ENCODE measurements around the gene ZC3H12D.
"Not testable (repeated sequence)": the region's sequence is repeated elsewhere in the genome, so short reads cannot be mapped to it uniquely, and the experiment has no call there.

The ZC3H12D gene

DNA sequence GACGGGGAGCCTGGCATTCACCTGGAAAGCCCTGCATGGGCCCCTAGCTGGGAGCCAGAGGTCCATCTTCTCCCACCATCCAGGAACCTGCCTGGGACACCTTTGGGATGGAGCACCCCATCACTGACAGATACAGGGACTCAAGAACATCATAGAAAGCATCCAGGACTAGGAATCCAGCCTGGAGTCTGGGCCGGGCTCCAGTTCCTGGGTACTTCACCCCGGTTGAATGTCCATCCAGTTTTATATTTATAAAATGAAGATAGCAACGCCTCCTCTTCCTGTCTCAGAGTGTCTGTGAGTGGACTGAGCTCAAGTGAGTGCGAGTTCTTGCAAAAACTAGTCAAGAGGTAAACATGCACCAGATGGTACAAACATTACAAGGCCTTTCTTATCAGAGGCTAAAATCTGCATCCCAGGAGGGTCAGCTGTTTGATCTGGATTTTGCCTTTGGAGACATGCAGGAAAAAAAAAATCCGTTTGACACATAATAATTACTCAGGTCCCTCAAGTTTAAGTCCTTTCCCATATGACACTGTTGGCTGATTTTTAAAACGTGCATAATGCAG is 27.4 kb downstream of the ZC3H12D start:
- no peak for DNase-seq

DNA sequence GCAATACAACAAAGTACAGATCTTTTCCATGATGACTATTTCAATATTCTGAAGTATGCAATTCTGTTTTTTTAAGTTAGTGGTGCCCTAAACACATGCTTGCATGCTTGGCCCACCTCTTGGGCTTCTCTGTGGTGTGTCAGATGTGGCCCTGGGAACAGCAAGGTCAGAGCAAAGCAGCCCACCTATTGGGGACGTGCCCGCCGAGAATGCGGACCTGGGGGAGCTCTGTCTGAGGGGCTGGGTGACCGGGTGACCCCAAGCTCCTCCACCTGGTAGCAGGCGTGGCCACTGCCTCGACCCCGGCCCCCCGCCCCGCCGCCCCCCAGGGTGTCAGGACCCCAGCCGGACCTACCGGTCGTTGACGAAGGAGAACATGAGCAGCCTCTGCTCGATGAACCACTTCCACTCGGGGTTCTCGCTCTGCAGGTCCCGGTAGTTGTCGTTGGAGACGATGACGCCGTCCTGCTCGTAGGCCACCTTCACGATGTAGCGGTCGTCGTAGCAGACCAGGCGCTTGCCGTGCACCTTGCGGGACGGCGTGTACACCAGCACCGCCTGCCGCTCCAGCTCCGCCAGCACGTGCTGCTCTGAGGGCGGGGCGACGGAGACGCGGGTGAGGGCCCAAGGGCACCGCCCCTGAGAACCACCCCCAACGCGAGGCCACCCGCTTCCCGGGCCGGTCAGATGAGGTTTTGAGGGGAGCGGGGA is 28.3 kb downstream of the ZC3H12D start:
- no peak for DNase-seq

DNA sequence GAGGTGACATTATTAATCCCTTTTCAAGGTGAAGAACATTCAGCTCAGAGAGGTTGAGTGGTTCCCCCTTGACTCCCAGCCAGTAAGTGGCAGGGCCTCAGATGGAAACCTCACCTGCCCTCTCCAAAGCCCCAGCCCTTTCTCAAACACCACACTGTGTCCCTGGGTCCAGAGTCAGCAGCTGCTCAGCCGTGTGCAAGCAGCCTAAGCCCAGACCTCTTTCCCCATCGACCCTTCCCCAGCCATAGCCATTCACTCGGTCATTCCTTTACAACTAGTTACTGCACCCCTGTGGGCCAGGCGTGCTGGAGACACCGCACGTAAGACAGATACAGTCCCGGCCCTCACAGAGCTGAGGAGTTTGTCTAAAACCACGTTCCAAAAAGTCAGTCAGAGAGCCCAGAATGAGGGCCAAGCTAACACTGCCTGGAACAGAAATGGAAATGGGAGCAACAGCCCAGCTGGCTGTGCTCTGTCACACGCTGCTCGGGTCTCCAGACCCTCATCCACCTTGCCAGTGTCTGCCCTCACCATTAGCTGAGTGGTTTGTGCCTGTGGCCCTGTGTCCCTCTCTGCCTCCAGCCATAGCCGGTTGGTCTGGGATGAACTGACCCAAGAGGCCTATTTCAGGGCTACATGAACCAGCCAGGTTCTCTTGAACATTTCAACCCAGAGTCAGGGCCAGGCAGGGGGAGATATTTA is 29.6 kb downstream of the ZC3H12D start:
- DNase-seq: no peak

DNA sequence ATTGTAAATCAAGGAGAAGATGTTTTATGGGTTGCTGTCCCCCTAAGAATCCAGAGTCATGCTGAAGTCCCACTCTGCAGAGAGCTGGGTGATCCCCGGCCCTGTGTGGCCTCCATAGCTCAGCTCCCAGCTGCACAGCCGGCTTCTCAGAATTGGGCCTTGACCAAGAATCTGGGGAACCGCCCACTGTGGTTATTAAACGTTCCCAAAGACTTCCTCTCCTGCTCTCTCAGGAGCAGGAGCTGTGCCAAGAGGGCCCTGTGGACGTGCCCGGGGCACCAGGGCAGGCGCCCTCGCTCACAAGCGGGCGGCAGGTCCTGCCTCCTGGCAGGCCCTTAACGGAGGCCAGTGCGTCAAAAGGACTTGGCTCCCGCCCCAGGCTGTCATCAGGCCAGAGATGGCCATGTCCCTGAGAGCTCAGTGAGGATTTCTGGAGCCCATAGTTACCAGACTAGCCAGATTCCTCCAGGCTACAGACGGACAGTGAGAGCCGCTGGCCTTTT is 30.4 kb downstream of the ZC3H12D start:
- DNase-seq: no peak

DNA sequence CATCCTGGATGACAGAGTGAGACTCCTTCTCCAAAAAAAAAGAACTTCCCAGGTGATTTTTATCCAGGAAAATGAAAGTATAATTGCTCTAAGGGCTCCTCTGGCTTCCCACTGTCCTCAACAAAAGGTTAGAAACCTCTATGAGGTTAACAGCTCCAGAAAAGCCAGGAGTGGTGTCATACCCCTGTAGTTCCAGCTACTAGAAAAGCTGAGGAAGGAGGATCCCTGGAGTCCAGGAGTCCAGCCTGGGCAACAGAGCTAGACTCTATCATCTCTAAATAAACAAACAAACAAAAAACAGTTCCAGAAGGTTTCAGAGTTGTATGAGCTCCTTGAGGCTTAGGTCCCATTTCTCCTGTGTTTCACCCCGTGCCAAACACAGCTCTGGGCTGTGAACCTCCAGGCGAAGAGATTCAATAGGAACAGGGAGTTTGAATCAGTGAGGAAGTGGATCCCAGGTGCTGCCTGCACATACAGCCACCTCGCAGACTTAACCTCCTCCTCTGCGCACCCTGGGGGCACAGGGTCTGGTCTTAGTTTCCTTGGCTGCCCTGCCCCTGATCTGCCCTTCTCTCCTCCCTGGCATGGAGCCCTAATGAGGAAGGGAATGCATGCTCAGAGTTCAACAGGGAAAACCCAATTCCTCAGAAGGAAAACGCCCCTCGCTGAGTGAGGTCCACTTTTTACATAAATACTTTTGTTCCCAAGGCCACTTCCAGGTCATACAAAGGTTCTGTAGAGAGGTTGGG is 31.0 kb downstream of the ZC3H12D start:
- DNase-seq: no peak

DNA sequence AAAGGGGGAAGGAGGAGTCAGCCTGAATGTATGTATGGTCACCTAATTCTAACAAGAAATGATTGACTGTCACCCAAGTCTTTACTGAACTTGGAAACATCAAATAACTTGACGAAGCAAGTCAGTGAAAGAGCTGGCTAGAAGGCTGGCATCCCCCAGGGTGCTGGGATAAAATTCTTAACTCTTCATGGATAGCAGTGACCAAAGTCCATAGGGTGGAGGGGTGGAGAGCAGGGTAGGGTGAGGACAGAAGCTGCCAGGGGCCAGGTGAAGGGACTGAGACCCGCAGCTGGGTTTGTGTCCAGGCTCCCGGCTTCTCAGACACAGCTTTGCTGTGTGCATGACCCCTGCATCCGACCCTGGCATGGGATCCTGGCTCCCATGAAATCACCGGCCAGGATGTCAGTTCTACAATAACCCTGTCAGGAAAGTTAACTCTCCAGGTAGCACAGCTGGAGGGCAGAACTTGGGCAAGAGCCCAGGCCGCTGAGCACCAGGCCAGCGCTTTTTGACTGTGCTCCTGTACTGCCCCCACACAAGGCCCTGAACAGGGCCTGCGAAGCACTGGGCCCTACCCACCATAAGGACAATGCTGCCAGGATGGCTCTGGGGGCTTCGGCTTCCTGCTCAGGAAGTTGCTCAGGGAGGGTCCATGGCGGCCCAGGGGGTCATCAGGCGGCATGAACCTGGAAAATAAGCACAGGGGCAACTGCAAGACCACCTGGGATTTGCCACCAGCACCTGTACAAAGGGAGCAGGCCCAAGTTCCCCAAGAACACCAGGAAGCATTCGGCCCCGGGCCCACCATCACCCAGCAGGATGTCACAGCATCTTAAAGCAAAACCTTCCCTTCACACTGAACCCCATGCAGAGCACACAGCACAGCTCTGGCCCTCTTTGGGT is 32.5 kb downstream of the ZC3H12D start:
- no peak for DNase-seq

DNA sequence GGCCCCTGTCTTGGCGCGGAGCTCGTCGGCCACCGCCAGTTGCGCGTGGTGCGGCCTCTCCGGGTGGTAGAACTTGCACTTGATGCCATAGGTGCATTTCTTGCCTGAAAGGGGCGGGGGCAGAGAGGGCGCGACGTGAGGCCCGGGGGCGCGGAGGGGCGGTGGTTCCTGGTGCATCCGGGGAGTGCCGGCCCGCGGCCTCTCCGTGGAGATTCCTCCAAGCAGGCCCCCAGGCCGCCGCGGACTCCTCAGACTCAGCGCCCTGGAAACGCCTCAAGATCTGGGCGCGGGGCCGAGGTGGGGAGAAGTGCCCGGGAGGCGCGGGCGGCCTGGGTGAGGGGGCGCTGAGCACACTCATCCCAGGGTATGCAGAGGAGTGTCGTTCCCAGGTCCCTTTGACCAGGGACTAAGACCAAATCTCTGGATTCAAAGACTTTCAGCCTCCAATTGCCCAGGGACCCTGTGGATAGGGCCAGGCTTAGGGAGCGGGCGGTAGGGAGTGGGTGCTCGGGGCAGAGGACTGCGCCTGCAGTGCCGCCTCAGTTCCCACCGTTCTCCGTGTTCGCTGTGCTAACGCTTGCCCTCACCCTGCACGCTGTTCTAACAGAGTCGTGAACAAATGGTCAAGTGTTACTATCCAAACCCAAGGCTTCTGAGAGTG is 33.3 kb downstream of the ZC3H12D start:
- DNase-seq: no peak

DNA sequence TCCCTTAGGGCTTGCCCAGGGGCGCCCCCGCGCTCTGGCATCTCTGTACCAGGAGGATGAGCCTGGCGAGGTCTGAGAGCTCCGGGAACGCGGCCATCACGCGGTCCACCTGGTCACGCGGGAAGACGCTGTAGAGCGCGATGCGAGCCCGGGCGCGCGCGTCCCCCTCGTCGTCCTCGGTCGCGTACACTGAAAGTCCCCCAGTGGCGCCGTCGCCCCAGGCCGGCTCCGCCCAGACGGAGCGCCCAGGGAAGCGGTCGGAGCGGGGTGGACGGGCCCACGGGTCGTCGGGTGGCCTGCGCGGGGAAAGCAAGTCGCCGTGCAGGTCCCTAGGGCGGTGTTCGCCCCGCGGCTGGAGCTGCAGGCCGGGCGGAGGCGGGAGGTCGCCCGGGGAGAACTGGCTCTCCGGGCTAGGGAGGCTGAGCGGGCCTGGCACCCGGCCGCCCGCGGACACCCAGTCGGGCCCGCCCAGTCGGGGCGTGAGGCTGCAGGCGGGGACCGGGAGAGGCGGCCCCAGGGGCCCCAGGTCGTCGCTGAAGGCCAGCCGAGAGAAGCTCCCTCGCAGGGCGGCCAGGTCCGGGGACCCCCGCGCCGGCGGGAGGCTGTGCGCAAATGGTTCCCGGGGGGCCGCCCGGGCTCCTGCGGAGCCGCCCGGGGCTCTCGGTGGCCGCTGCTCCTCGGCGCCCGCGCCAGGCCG is 34.0 kb downstream of the ZC3H12D start:
- no peak for DNase-seq

DNA sequence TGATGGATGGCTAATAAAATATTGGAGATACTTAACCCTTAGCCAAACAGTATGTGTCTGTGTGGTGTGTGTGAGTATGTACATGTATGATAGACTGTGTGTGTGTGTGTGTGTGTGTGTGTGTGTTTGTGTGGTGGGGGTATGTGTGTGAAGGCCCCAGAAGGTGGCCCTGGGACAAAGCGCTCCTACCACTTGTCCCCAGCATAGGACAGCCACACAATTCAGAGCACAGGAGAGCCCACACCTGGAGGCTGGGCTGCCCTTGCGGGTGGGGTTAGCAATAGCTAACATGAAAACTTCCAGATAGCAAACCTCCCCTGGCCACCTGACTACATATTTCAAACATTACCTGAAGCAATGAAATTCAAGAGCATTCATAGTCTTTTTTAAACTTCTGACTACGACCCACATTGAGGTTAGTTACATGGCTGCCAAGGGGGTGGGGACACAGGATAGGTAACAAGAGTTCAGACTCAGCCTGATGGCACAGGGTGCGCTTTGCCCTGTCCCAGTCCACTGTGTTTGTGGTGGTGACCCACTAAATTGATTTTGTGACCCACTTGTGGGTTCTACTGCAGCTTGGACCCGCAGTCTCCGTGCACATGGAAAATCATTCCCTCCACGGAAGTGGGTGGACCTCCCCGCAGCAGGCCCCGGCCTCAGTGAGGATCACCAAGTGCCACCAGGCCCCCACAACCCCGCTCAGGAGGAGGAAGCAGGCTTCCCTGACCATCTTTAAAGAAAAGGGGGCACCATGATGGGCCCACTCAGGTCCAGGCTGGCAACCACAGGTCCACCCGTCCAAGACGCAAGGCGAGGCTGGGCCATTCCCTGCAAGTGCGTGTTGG is 34.8 kb downstream of the ZC3H12D start:
- DNase-seq: no peak

DNA sequence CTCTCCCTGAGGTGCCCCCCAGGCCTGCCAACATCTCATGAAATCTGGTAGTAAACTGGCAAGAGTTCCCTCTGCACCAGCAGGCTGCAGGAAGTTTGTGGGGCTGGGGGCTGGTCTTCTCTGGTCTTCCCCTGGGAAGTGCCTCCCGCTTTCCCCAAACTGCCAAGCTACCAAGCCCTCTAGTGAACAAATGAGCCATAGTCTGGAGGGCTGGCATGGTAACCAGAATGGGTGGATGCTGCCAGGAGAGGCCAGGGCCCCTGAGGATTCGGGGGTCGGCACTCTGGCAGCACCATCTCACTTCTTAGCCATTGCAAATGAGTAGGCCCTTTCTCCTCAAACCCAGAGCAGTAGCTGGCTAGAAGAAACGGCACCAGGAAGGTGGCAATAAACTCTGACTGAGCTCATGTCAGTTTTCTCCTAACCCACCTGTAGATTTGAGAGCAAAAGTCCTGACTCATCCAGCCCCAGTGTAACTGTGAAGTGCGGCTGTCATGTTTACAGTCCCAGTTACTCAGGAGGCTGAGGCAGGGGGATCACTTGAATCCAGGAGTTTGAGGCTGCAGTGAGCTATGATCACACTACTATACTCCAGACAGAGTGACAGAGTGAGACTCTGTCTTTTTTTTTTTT is 35.9 kb downstream of the ZC3H12D start:
- no peak for DNase-seq

DNA sequence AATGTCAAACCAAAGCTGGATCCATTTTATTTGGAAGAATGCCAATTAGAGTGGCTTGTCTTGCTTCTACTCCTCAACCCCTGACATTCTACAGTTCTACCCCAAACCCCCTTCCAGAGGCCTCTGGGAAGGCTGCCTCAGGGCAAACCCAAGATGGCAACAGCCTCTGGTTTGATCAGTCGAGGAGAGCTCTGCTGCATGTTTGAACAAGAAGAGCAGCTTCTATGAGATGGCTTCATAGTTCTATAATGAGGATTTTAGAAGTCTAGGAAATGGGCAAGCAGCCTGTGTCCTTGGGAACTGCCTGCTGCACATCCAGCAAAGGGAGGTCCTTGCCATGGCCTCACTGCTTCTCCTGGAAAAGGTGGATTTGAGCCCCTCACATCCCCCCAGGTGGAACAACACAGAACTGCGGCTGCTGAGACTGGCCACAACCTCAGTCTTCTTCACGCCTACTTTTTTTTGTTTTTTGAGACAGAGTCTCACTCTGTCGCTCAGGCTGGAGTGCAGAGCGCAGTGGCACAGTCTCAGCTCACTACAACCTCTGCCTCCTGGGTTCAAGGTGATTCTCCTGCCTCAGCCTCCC is 37.9 kb downstream of the ZC3H12D start:
- no peak for DNase-seq

DNA sequence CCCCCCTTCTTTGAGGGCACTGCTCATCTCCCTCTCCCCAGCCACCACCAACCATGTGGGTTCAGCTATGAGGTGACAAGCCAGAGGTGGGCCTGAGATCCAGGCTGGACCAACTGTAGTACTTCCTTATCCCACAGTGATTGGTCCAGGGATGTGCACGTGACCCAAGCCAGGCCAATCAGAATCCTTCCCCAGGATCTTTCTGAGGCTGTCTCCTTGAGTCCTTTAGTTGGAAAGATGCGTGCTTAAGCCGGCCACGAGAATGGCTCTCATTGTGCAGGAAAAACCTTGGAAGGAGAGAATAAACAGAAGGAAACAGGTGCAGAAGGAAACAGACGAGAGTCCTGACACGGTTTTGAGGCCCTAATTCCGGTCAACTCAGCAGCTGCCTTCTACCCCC is 39.2 kb downstream of the ZC3H12D start:
- DNase-seq: no peak

DNA sequence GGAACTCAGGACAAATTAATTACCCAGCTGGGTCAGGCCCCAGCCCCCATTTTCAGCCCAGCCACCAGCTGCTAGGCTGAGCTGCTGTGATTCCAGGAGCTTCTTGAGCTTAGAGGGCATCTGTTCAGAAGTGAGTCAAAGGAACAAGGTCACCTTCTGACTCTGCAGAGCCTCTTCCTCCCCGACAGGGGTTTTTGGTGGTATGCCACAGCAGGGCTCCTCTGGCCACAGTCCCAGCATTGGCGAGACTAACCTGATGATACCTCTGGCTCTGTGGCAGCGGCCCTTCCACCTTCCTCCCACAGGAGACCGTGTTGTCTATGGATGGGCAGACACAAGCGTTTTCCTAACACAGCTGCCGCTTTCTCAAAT is 39.7 kb downstream of the ZC3H12D start:
- peak; percentile 52 for DNase-seq

DNA sequence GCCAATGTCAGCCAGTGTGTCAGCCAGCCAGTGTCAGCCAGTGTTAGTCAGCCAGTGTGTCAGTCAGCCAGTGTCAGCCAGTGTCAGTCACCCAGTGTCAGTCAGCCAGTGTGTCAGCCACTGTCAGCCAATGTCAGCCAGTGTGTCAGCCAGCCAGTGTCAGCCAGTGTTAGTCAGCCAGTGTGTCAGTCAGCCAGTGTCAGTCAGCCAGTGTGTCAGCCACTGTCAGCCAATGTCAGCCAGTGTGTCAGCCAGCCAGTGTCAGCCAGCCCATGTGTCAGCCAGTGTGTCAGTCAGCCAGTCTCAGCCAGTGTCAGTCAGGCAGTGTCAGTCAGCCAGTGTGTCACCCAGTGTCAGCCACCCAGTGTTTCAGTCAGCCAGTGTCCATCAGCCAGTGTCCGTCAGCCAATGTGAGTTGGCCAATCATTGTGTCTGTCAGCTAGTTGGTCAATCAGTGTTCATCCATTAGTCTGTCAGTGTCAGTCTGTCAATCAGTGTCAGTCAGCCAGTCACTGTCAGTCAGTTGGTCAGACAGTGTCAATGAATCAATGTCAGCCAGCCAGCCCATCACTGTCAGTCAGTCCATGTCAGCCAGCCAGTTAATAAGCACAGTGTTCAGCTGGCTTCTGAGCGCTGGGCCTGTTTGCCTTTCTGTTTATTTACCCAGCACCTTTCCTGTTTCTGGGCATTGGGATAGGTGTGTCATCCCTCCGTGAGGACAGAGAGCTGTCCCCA is 40.3 kb downstream of the ZC3H12D start:
- not testable (repeated sequence) for DNase-seq

DNA sequence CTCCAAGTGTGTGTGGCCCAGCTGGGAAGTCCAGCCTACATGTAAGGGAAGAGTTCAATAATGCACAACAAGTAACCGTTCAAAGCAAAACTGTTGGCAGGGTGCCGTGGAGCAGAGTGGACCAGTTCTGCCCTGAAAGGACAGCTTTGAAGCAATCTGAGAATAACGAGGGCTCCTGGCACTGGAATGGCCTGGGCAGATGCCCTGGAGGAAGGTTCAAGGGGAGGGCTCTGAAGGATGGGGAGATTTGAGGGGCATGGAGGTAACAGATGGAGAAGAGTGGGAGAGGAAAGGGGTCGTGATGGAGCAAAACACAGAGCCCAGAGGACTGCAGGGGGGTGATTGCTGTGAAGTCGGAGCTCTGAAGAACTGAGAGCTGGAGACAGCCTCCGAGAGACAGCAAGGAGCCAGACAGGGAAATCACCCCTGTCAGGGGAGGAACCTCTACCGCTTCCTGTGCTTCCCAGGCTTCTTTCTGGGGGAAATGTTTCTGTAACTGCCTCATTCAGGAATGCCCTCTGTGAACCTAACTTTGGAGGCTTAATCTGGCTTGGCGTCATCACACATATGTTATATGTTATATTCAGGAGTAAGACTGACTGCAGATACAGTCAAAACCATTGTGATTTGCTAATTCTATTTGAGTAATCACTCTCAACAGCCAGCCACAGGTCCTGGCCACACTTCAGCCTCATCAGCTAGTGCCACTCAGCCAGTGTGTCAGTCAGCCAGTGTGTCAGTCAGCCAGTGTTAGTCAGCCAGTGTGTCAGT is 41.2 kb downstream of the ZC3H12D start:
- no peak for DNase-seq

DNA sequence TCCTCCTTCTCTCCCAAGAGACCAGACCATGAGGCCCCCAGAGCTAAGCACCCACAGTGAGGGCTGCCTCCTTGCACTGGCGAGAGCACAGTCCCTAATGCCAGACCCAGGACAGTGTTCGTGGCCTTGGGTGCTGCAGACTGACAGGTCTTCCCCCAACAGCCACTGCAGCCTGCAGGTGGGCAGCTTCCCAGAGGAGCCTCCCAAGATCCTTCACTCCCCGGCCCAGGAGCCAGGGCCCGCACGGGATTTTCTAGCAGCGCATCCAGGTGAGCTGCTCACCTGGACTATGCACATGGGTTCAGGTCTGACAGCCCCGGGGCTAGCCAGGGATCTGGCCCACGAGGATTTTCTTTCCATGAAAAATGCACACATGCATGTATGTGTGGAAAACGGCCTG is 43.1 kb downstream of the ZC3H12D start:
- no peak for DNase-seq

DNA sequence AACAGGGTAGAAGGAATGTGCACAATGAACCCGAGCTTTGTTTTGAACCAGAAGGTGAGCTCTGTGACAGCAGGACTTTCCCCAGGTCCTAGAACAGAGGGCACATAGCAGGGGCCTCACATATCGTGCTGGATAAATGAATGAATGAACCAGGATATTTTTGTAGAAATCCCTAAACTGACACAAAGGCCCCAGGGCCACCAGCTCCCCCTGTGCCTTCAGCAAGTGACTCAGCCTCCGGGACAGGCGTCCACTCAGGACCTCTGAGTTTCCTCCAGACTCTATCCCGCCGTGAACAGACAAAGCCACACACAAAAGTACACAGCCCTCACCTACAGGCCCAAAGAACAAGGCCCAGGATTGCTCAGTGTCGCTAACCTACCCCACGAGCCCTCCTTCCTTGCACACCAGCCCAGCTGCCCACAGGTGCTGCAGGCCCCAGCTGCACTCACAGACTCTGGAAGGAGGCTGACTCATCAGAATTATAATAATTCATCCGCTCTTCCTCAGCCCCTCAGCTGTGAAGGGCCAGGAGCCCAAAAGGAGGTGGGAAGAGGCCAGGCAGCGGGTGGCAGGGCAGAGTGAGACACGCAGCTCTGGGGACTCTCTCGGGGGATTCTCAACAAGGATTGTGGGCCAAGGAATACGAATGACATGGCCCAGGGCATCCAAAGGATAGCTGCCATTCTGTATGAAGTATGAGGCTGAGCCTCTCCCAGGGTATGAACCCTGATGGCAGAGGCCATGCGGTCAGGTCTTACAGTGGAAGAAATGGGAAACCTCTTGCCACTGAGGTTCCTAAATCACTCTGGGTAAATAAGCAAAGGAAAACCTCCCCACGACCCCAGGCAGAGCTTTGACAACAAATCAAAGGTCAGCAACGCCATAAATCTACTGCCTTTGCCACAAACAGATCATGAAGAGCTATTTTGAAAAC is 43.8 kb downstream of the ZC3H12D start:
- DNase-seq: no peak

All from activated CD4-positive, alpha-beta T cell treated with anti-CD3 and anti-CD28 coated beads, Interleukin-2, Interleukin-6, amounts not matched to agents 100 ng/mL and 50 ng/mL, durations not matched to agents 16 hours and 8 hours (primary cell).